GM12873 (cell line): ENCODE results near the gene ROR1.
A peak's percentile ranks its signal among the peaks of the same experiment; 100 is the strongest.

Experiments
- CTCF ChIP-seq: IDR thresholded peaks from 2 replicates; pipeline ENCODE4 v1.5.1; 2012; ENCODE audit warnings: low read depth, mild to moderate bottlenecking, moderate library complexity, low read length, control low read depth; ENCODE audit not compliant: insufficient read depth; ENCODE audit errors: missing control alignments

Gene ROR1

GRCh38 chr1:63914241-63914640 is 140.4 kb downstream of the ROR1 start:
- no peak for TF ChIP-seq CTCF

GRCh38 chr1:63914706-63915105 is 140.9 kb downstream of the ROR1 start:
- no peak for TF ChIP-seq CTCF

GRCh38 chr1:63915121-63915520 is 141.3 kb downstream of the ROR1 start:
- TF ChIP-seq CTCF = peak; percentile 40

GRCh38 chr1:63916485-63917360 is 142.9 kb downstream of the ROR1 start:
- no peak for TF ChIP-seq CTCF

- TF ChIP-seq CTCF = peak; percentile 68
Observed at GRCh38 chr1:63917571-63918417, 144.0 kb downstream of the ROR1 start.

- TF ChIP-seq CTCF = no peak
Observed at GRCh38 chr1:63918418-63918945, 144.7 kb downstream of the ROR1 start.
